Stimulated activated CD4-positive, alpha-beta T cell treated with anti-CD3 and anti-CD28 coated beads, Interleukin-1b, Interleukin-23, amount 100 ng/mL, for 48 hours (primary cell): Measurements from ENCODE around the gene AFAP1L2.

Experiments used
- DNase-seq: peaks from one replicate; pipeline ENCODE4 v3.0.0-alpha.2; 2020

AFAP1L2 gene

DNA sequence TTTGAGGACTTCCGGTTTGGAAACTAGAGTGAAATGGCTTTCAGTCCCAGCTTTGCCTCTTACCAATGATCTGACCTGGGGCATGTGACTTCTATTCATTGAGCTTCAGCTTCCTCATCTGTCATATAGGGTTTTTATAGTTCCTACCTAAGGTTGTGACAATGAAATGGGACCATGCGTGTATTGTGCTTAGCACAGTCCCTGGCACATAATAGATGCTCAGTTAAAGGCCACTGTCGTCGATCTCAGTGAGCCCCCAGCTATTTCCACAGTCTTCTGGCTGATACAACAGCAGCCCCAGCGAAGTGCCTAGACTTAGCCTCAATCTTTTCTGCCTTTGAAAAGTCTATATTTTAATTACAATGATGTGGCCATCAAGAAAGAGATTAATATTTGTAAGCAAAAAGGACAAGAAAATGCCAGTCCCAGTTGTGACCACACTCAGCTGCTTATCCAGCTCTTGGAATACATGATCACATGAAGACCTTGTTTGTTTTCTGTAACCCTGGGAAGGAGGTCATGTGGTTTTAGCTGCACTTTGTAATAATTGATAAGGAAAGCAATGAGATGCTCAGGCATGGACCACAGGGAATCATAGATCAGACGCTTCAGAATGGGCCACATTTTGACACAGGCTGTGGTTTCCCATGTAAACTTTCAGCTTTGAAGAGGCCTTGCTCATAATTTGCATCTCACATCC, 120.6 kb downstream of the AFAP1L2 start:
- DNase-seq, result no peak

DNA sequence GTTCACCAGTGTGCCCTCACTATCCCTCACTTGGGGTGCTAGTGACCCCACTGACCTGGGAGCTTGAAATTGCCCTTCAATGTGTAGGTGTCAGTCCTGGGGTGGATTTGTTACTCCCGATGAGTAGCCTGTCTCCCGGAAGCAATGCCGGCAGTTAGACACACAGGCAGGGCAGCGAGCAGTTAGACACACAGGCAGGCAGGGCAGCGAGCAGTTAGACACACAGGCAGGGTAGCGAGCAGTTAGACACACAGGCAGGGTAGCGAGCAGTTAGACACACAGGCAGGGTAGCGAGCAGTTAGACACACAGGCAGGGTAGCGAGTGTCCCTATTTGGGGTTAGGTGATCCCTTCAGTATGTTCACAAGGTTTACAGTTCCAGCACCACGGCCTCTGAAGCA, 121.2 kb downstream of the AFAP1L2 start:
- no peak for DNase-seq

GRCh38 chr10:114282526-114282925, 121.8 kb downstream of the AFAP1L2 start:
- no peak for DNase-seq

GRCh38 chr10:114281461-114281860, 122.8 kb downstream of the AFAP1L2 start:
- DNase-seq, result no peak

- no peak for DNase-seq
Observed at GRCh38 chr10:114281006-114281405, 123.3 kb downstream of the AFAP1L2 start.

- no peak for DNase-seq
Observed at GRCh38 chr10:114279901-114280644, 124.2 kb downstream of the AFAP1L2 start.

DNA sequence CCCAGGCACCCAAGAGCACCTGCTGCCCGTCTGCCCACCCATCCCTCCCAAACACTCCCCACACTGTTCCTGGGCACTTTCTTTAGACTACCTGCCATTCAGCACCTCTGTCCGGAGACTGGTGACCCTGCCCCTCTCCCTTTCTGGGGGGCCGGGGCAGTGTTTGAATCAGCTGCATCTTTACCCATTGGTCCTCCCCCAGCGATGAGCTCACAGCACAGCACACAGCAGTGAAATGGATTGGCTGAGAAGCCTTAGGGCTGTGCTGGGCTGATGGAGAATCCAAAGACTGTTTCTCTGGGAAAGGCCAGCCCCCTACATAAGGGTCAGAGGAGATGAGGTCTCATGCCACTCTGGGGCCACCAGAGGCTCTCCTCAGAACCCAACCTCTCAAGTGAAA, 125.0 kb downstream of the AFAP1L2 start:
- DNase-seq, result no peak

- no peak for DNase-seq
Observed at GRCh38 chr10:114278884-114279191, 125.5 kb downstream of the AFAP1L2 start.

DNA sequence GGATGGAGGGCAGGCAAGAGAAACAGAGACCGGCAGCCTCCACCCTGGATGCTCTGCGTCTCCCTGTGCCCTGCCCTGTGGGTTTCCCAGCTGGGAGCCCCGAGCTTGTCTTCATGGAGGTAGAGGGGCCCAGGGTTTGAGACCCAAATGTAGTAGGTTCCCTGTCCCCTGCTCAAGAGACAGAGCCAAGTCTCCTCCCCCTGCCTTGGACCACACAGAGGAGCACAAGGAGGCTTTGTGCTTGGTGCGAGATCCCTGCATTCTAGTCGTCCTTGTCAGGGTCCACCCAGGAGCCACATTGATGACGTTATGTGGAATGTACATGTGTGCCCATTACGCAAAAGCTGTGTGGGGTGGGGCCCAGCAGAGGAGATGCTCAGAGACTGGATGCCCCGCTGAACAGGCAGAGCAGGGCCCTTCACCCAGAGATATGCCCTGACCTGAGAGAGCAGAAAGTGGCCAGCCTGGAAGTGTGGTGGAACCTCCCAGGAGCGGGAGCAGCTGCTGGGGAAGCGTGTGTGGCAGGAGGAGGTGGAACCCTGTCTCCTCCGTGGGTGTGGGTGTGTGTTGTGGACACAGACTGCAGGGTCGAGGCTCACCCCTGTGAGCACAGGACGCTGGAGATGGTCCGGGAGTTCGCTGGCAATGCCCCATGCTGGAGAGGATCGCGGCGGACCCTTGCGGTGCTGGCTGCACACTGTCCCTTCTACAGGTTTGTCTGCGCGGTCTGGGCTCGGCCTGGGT, 126.0 kb downstream of the AFAP1L2 start:
- DNase-seq, result no peak

DNA sequence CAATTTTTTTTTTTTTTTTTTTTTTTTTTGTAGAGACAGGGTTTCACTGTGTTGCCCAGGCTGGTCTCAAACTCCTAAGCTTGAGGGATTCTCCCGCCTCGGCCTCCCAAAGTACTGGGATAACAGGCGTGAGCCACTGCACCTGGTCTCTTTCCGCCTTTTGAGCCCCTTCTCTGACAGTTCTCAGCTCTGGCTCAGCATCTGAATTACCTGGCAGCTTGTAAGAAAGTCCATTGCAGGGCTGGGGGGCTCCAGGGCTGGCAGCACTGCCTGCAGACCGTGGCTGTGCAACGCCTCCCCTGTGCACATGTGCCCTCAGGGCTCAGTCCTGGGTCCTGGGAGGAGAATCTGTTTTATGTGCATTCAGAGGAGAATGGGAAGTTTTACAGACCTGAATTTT, 127.6 kb downstream of the AFAP1L2 start:
- no peak for DNase-seq

GRCh38 chr10:114276066-114276465, 128.2 kb downstream of the AFAP1L2 start:
- DNase-seq, result no peak

GRCh38 chr10:114274616-114275453, 129.5 kb downstream of the AFAP1L2 start:
- DNase-seq, result no peak

DNA sequence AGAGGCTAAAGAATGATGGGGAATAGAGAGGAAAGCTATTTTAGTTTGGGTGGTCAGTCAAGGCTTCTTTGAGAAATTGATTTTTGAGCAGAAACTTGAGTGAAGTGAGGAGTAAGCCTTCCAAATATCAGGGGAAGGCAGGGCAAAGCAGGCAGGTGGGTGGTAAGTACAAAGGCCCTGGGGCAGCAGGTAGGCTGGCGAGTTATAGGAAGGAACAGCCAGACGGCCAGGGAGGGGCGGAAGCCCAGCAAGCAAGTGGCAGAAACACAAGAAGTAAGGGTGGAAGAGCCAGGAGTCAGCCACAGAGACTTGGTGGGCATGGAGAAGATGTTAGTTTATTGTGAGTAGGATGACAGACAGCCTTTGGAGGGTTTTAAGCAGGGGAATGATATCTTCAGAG, 130.4 kb downstream of the AFAP1L2 start:
- DNase-seq, result no peak

DNA sequence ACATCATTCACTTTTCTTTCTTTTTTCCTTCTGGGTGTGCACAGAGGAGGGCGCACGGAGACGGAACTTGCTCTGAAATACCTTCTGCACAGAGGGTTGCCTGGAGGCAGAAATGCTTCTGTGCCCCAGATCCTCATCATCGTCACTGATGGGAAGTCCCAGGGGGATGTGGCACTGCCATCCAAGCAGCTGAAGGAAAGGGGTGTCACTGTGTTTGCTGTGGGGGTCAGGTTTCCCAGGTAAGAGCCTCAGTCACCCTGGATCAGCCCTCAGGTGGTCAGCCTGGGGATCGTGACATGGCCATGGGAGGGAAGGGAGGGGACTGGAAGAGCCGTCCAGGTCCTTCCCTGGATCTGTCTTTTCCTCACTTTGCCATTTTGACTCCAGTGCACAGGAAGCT, 131.6 kb downstream of the AFAP1L2 start:
- DNase-seq, result no peak

- no peak for DNase-seq
Observed at GRCh38 chr10:114271779-114272167, 132.5 kb downstream of the AFAP1L2 start.

- no peak for DNase-seq
Observed at GRCh38 chr10:114271075-114271778, 133.1 kb downstream of the AFAP1L2 start.

- DNase-seq, result no peak
Observed at GRCh38 chr10:114266521-114266920, 137.8 kb downstream of the AFAP1L2 start.

GRCh38 chr10:114265392-114266053, 138.8 kb downstream of the AFAP1L2 start:
- no peak for DNase-seq

DNA sequence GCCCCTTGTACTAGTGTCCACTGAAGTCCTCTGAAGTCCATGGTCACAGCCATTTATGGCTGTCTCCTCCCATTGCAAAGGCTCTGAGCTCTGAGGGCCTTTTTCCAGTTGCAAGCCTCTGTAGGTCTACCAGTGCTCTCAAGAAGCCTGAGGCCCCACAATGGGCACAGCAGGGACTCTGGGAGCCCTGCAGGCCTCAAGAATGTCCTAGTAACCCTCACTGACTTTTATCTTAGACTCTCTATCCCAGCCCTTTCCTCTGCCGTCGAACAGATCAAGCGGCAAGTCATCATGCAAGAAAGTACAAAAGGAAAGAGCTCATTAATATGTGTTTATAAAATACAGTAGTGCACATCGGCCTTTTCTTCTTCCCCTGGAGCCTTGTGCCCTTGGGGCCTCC, 141.8 kb downstream of the AFAP1L2 start:
- DNase-seq, result no peak

DNA sequence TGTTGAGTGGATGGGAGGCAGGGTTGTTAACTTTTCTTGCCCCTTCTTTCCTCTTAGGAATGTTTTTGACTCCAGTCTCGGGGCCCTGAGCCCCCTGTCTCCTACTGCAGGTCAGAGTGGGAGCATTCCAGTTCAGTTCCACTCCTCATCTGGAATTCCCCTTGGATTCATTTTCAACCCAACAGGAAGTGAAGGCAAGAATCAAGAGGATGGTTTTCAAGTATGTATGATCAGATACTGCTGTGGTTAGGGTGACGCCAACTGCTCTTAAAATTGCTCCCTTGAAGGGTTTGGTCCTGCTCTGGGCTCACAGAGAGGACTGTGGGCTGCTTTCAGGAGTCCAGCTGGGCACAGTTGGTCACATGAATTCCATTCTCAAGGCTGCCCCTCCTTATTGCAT, 143.2 kb downstream of the AFAP1L2 start:
- no peak for DNase-seq

- DNase-seq, result no peak
Observed at GRCh38 chr10:114260366-114260765, 143.9 kb downstream of the AFAP1L2 start.

DNA sequence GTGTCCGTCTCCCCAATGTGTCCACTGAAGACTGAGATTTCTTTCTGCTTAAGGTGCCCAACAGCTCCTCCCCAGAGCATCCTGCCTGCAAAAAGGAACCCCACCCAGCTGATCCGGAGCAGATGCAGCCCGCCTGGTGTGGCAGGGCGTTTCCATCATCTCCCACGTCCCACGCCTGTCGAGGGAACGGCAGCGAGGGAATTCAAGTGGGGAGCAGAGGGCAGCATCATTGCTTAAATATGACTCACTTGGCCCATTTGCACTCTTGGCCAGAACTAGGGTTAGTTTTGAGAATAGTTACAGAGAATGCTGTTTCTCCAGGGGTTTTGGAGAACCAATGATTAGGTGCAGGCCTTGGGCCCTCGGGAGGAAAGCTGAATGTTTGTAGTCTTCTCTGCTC, 144.5 kb downstream of the AFAP1L2 start:
- DNase-seq, result no peak
